Measurements from ENCODE around the gene TALDO1.

Gene TALDO1

DNA sequence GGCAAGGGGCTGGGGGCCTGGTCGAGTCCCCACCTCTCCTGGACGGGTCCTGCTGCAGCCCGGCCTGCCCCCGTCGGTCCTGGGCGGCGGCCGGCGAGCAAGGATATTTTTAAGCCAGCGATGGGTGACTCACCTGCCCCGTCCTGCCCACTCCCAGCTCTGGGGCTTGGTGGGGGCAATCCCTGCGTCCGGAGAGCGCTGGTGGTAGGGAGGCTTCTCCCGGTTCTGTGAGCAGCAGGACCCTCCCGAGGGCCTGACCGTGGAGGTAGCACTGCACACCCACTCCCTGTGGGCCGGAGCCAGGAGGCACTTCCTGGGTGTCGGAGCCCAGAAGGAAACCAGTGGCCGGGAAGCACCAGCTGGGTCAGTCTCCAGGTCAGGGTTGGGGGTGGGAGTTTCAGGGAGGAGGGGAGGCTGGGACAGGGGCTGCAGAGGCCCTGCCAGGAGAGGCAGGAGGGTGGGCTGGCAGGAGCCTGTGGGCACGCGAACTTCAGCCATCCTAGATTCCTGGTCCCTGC is 40.8 kb upstream of the TALDO1 start:
- FAIRE-seq (no peak), DNase-seq (ENCODE audit: insufficient read length, low spot score) (peak; percentile 63)
- TF ChIP-seq POLR2A (IDR thresholded peaks at IDR 0.05; ENCODE audit: low read depth, low read length): no peak

DNA sequence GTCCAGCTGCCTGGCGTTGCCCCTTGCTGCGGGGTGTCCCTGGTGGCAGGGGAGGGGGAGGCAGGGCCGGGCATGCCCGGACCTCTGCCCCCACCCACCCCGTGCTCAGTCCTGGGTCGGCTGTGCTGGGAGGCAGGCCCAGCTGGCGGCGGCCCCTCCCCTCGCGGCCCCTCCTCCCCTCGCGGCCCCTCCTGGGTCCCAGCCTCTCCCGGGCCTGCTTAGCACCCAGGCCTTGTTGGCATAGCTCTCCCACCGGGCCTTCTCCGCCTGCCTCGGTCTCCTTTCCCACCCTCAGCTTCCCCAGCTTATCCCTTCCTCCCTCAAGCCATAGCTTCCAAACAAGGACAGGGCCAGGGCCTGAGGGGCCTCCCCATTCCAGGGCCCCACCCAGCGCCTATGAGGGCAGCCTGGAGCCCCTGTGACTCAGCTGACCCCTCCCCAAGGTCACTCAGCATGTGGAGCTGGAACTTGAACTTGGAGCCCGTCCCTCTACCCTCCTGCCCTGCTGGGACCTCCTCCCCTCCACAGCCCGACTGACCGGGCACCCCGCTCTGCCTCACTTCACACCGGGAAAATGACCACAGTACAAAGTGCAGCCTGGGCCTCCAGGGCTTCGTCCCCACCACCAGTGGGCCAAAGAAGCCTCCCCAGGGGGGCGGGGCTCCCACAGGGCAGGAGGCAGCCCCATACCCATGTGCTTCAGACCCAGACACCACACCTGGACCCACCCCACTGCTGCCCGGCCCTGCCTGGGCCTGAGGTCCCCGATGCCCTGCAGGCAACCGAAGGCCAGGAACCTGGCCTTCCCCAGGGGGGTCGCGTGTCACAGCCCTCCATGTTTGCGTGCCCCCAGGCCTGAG is 40.1 kb upstream of the TALDO1 start:
- TF ChIP-seq POLR2A (IDR thresholded peaks at IDR 0.05; ENCODE audit: low read depth, low read length): 0 out of 2 replicates have a peak, but pooled peaks have one; percentile 35
- DNase-seq (ENCODE audit: insufficient read length, low spot score) (peak; percentile 76), FAIRE-seq (no peak)

DNA sequence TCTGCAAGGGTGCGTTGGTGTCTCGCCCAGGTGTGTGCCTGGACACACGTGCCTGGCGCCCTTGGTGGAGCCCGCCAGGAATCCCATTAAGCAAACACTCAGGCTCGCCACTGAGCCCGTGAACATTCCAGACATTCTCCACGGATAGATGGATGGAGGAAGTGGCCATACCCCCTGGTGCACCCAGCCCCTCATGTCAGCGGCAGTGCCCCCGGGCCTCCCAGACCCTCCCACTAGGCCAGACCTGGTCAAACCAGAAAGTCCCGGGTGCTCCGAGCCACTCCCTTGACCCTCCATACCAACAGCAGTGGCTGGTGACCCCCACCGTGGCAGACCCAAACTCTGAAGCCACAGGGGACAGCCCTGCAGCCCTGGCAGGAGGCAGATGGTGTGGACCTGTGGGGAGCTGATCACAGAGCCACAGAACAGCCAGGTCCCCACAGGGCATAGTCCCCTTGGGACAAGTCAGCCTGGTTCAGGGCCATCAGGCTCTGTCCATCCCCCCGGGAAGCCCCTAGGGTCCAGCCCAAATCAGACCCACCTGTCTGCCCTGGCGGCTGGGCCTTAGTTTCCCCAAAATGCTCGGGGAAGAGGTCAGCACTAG is 39.3 kb upstream of the TALDO1 start:
- peak; percentile 72 for DNase-seq (ENCODE audit: insufficient read length, low spot score)
- no peak for TF ChIP-seq POLR2A (IDR thresholded peaks at IDR 0.05; ENCODE audit: low read depth, low read length)
- no peak for FAIRE-seq

DNA sequence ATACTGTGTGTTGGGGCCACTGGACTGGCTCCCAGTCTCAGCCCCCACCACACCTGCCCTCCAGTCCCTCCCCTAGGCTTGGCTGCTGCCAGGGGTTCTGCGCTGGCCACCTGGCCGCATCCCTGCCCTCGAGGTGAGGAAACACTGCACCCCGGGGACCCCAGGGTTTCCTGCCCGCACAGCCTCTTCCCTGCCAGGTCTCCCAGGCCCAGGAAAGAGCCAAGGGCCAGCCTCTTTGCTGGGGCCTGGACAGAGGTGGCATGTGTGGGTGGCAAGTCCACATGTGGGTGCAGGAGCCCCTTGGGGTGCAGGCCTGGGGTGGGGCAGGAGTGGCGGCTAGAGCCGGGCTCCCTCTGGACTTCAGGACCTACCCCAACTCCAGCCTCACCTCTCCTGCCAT is 38.8 kb upstream of the TALDO1 start:
- DNase-seq (ENCODE audit: insufficient read length, low spot score) (no peak), FAIRE-seq (no peak)
- no peak for TF ChIP-seq POLR2A (IDR thresholded peaks at IDR 0.05; ENCODE audit: low read depth, low read length)

DNA sequence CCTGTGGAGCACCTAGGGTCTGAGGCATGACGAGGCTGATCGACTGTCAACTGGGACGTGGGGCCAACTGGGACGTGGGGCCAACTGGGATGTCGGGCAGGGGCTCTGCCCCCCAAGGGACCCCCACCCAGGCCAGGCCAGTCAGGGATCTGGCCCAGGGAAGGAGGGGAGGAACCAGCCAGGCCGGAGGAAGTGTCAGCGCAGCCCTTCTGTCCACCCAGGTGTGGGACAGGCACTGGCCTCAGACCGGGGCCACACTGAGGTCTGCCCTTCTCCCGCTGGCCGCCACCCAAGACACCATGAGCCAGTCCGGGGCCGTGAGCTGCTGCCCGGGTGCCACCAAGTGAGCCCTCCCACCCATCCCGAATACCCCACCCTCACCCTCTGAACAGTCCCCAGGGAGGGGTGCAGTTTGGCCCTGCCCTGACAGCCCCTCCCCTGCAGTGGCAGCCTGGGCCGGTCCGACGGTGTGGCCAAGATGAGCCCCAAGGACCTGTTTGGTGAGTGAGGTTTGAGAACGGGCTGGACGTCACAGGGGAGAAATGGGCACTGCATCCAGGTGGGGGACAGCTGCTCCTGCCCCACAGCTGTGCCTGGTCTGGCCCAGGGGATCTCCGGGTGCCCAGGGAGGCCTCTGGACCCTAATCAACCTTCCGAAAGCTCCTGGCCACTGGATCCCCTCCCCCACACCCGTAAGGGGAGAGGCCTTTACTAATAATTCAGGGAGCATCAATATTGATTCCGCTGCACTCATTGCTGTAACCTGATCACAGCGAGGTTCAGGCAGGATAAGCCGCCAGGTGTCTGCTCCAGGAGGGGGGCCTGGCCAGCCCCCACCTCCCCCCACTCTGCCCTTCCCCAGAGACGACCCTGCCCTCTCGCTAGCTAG is 37.9 kb upstream of the TALDO1 start:
- DNase-seq (ENCODE audit: insufficient read length, low spot score) (no peak), FAIRE-seq (no peak)
- TF ChIP-seq POLR2A (IDR thresholded peaks at IDR 0.05; ENCODE audit: low read depth, low read length): no peak

DNA sequence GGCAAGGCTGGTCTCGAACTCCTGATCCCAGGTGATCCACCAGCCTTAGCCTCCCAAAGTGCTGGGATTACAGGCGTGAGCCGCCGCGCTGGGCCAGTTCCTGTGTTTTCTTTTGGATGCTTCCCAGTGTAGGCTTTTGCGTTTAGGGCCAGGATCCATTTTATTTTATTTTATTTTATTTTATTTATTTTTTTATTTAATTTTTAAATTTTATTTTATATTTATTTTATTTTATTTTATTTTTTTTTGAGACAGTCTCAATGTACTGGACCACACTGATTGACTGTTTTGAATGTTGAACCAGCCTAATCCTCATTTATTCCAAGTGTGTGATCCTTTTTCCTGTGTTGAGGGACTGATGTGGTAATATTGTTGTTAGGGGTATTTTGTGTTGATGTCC is 32.8 kb upstream of the TALDO1 start:
- DNase-seq (ENCODE audit: insufficient read length, low spot score) (no peak), FAIRE-seq (no peak)
- no peak for TF ChIP-seq POLR2A (IDR thresholded peaks at IDR 0.05; ENCODE audit: low read depth, low read length)

DNA sequence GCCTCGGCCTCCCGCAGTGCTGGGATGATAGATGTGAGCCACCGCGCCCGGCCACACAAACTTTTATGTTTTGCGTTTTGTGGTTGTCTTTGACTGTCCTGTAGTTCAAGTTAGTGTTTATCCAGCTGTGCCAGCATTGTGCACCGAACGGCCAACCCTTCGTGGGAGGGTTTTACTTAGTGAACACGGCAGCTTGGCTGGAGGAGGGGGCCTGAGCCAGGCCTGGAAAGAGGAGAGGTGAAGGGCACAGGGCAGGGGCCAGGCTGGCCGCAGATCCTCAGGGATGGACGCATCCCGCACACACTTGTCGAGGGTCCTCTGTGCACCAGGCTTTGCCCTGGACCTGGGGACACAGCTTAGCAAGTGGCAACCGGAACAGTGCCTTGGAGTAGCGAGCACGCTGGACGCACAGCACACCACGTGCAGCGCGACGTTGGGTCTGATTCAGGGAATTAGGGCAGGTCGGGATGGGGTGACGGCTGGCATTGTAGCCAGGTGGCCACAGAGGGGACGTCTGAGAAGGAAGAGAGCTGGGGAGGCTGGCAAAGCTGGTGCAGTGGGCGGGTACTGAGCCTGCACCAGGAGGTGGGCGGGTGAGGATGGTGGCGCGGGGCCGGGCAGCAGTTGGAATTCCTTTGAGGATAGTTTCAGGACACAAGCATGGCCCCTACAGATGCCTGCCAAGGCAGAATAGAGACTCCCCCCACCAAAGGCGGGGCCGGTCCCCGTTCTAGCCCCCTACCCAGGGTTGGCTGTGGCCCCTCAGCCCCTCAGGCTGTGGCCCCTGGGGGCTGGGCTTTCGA is 27.8 kb upstream of the TALDO1 start:
- DNase-seq (ENCODE audit: insufficient read length, low spot score) (no peak), FAIRE-seq (no peak)
- no peak for TF ChIP-seq POLR2A (IDR thresholded peaks at IDR 0.05; ENCODE audit: low read depth, low read length)

DNA sequence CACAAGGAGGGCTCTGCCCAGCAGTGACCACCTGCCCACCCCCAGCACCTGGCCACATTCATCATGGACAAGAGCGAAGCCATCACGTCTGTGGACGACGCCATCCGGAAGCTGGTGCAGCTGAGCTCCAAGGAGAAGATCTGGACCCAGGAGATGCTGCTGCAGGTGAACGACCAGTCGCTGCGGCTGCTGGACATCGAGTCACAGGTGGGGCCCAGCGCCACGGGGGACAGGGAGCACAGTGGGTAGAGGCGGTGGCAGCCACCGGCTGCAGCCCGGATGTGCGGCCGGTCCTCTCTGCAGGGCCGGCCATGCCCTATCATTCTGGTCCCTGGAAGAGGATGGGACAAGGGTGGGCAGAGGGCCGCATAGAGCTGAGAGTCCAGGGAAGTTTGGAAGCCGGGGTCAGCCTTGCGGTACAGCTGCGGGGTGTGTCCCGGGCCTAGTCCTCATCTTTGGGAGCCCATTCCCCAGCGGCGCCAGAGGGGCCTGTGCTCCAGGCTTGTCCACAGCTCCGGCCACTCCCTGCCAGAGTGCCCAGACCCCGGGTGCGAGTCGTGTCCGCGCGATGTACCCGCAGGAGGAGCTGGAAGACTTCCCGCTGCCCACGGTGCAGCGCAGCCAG is 27.1 kb upstream of the TALDO1 start:
- DNase-seq (ENCODE audit: insufficient read length, low spot score) (no peak), FAIRE-seq (no peak)
- TF ChIP-seq POLR2A (IDR thresholded peaks at IDR 0.05; ENCODE audit: low read depth, low read length): no peak

DNA sequence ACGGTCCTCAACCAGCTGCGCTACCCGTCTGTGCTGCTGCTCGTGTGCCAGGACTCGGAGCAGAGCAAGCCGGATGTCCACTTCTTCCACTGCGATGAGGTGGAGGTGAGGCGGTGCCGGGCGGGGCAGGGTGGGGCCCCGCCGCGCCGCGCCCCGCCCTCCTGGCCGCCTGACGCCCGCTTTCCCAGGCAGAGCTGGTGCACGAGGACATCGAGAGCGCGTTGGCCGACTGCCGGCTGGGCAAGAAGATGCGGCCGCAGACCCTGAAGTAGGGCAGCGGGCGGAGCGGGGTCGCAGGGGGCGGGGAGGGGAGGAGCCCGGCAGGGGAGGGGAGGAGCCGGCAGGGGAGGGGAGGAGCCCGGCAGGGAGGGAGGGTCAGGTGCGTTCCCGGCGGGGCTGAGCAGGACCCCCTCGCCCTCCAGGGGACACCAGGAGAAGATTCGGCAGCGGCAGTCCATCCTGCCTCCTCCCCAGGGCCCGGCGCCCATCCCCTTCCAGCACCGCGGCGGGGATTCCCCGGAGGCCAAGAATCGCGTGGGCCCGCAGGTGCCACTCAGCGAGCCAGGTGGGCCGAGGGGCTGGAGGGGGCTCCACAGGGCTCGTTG is 26.5 kb upstream of the TALDO1 start:
- no peak for DNase-seq (ENCODE audit: insufficient read length, low spot score)
- TF ChIP-seq POLR2A (IDR thresholded peaks at IDR 0.05; ENCODE audit: low read depth, low read length): no peak
- FAIRE-seq: no peak

DNA sequence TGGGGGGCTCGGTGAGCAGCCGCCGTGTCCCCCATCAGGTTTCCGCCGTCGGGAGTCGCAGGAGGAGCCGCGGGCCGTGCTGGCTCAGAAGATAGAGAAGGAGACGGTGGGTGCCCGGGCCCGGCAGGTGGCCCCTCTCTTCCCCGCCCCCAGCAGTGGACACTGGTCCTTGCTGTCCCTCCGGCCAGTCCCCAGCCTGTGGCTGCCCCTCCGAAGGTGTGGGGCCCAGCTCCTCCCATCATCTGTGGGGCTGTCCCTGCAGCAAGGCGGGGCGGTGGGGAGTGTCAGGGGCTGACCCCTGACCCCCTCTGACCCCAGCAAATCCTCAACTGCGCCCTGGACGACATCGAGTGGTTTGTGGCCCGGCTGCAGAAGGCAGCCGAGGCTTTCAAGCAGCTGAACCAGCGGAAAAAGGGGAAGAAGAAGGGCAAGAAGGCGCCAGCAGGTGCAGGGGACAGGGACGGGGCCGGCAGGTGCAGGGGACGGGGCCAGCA is 26.0 kb upstream of the TALDO1 start:
- no peak for DNase-seq (ENCODE audit: insufficient read length, low spot score)
- no peak for FAIRE-seq
- TF ChIP-seq POLR2A (IDR thresholded peaks at IDR 0.05; ENCODE audit: low read depth, low read length): no peak

DNA sequence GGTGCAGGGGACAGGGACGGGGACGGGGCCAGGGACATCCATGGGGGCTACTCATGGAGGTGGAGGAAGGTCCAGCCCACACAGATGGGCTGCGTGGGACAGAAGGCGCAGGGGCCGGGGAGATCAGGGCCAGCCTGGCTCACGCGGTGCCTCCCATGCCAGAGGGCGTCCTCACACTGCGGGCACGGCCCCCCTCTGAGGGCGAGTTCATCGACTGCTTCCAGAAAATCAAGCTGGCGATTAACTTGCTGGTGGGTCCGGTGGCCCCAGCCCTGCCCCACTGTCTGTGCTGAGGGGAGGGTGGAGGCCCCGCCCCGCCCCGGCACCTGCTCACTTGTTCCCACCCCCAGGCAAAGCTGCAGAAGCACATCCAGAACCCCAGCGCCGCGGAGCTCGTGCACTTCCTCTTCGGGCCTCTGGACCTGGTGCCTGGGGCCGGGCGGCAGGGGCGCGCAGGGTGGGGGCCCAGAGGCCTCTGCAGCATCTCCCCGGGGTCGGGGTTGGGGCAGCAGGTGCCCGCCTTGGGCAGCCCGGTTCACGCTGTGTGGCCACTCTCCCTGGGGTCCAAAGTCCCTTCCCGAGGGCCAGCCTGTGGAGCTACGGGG is 25.4 kb upstream of the TALDO1 start:
- DNase-seq (ENCODE audit: insufficient read length, low spot score) (no peak), FAIRE-seq (no peak)

DNA sequence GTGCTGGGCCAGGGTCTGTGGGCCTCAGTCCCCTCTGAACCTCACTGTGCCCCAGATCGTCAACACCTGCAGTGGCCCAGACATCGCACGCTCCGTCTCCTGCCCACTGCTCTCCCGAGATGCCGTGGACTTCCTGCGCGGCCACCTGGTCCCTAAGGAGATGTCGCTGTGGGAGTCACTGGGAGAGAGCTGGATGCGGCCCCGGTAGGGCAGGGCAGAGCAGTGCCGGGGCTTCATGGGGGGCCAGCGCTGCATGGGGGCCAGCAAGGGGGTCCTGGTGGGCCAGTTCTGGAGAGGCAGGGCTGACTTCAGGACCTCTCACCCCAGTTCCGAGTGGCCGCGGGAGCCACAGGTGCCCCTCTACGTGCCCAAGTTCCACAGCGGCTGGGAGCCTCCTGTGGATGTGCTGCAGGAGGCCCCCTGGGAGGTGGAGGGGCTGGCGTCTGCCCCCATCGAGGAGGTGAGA is 24.9 kb upstream of the TALDO1 start:
- DNase-seq (ENCODE audit: insufficient read length, low spot score) (no peak), FAIRE-seq (no peak)

More for the DNA sequence above, 25.4 kb upstream of the TALDO1 start:
- no peak for TF ChIP-seq POLR2A (IDR thresholded peaks at IDR 0.05; ENCODE audit: low read depth, low read length)

More for the DNA sequence above, 24.9 kb upstream of the TALDO1 start:
- no peak for TF ChIP-seq POLR2A (IDR thresholded peaks at IDR 0.05; ENCODE audit: low read depth, low read length)
